PC-9 (cell line): ENCODE measurements around the gene THSD7B.

Experiments
- CTCF ChIP-seq: fragments of 200-600 bp; sonication (generic); conservative IDR thresholded peaks from 2 replicates; pipeline ENCODE4 v1.6.1; 2017; ENCODE audit warnings: mixed run types, antibody characterized with exemption, mild to moderate bottlenecking, moderate library complexity
- EZH2 ChIP-seq: fragments of 200-600 bp; sonication (generic); IDR thresholded peaks from 2 replicates; pipeline ENCODE4 v1.8.0; 2017; ENCODE audit warnings: antibody characterized with exemption, low read depth

GRCh38 chr2:137056704-137057103 lies 291.4 kb downstream of the THSD7B start:
- no peak for TF ChIP-seq CTCF
- TF ChIP-seq EZH2 = no peak
